ENCODE data around the gene PDLIM5. TPM values are rescaled to one million over a fixed set of nuclear protein-coding genes. Genes with fewer than 3 reads are reported as not detected.
A peak's percentile ranks its signal among the peaks of the same experiment; 100 is the strongest.

The PDLIM5 gene
- total and polyA plus RNA-seq, 4 donors: 20.4 to 93.4 (median 59.8) TPM

DNA sequence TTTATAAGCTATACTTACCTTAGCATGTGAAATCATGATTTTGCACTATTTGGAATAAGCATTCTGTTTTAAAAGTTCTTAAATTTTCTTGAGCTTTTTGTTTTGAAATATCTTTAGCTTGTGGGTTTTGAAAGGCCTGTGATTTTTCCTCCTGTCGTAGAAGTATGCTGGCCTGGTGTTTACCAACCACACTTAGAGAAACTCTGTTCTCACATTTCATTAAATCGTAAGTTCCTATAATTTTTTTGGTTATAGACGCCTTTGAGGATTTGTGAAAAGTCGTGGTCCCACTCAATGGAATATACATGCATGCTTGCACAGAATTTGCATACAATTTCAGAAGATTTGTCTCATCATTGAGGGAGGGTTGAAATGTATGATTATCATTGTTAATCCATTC lies 63.6 kb downstream of the PDLIM5 start:
- no peak overlapping the region for H3K9ac ChIP-seq (ENCODE audit: insufficient read depth in 1 of 2, low read length in 2 of 2)
- 80 to 88% methylated on average over 4 of the region's 4 CpGs for WGBS, 2 donors
- no peak overlapping the region for H3K4me3 ChIP-seq
- peaks cover 0 to 20% (median 2%) of the 10 kb centered on the region in 5 donors for H3K4me1 ChIP-seq (ENCODE audit: control insufficient read depth in 5 of 5, insufficient read depth in 5 of 5, low read length in 5 of 5)
- DNase-seq: peak in 1 of 3 donors; percentile 26
- H3K36me3 ChIP-seq (ENCODE audit: control insufficient read depth in 4 of 4, insufficient read depth in 4 of 4, low read length in 4 of 4): peaks cover 0 to 6% (median 0%) of the 10 kb centered on the region in 4 donors
- TF ChIP-seq, protein P1, sequence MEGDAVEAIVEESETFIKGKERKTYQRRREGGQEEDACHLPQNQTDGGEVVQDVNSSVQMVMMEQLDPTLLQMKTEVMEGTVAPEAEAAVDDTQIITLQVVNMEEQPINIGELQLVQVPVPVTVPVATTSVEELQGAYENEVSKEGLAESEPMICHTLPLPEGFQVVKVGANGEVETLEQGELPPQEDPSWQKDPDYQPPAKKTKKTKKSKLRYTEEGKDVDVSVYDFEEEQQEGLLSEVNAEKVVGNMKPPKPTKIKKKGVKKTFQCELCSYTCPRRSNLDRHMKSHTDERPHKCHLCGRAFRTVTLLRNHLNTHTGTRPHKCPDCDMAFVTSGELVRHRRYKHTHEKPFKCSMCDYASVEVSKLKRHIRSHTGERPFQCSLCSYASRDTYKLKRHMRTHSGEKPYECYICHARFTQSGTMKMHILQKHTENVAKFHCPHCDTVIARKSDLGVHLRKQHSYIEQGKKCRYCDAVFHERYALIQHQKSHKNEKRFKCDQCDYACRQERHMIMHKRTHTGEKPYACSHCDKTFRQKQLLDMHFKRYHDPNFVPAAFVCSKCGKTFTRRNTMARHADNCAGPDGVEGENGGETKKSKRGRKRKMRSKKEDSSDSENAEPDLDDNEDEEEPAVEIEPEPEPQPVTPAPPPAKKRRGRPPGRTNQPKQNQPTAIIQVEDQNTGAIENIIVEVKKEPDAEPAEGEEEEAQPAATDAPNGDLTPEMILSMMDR (IDR thresholded peaks at IDR 0.05; ENCODE audit: control extremely low read depth, extremely low read depth): no peak
- no peaks in the 10 kb centered on the region for H3K27me3 ChIP-seq (ENCODE audit: control insufficient read depth in 3 of 3, insufficient read depth in 3 of 3, low read length in 2 of 3)
- no peak for ATAC-seq (ENCODE audit: insufficient read depth, low FRiP score)
- H3K27ac ChIP-seq (ENCODE audit: low read depth in 1 of 2, low read length in 1 of 2): peak overlapping the region in 1 of 2 donors; percentile 6
- H3K9me3 ChIP-seq (ENCODE audit: control insufficient read depth in 4 of 4, insufficient read depth in 3 of 4, low read length in 3 of 4): no peaks in the 10 kb centered on the region

DNA sequence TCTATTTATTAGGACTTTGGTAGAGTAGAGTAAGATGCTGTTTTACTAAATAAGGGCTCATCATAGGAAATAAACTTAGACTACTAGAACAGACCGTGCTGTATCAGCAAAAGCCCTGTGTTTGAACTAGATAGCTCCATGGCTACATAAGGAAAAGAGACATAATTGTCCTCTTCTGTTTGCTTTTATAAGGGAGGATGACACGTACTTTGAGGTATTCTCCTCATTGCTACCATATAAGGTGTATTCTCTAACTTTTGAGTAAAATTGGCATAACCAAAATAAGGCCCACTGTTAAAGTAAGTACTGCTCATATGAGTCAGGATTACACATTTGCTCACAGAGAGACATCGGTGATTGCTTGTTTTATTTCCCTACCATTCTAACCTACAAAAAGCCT lies 64.3 kb downstream of the PDLIM5 start:
- Histone ChIP-seq H3K4me3 (no peak overlapping the region), H3K9ac (ENCODE audit: insufficient read depth in 1 of 2, low read length in 2 of 2) (no peak overlapping the region), H3K27me3 (ENCODE audit: control insufficient read depth in 3 of 3, insufficient read depth in 3 of 3, low read length in 2 of 3) (no peaks in the 10 kb centered on the region), H3K9me3 (ENCODE audit: control insufficient read depth in 4 of 4, insufficient read depth in 3 of 4, low read length in 3 of 4) (no peaks in the 10 kb centered on the region), H3K36me3 (ENCODE audit: control insufficient read depth in 4 of 4, insufficient read depth in 4 of 4, low read length in 4 of 4) (peaks cover 0 to 6% (median 0%) of the 10 kb centered on the region in 4 donors), H3K27ac (ENCODE audit: low read depth in 1 of 2, low read length in 1 of 2) (peak overlapping the region in 1 of 2 donors; percentile 63), H3K4me1 (ENCODE audit: control insufficient read depth in 5 of 5, insufficient read depth in 5 of 5, low read length in 5 of 5) (peaks cover 0 to 20% (median 2%) of the 10 kb centered on the region in 5 donors)
- 91 to 92% methylated on average over 3 of the region's 3 CpGs for WGBS, 2 donors
- ATAC-seq (ENCODE audit: insufficient read depth, low FRiP score) (no peak), DNase-seq (no peak)
- TF ChIP-seq, protein P1 (IDR thresholded peaks at IDR 0.05; ENCODE audit: control extremely low read depth, extremely low read depth): no peak

DNA sequence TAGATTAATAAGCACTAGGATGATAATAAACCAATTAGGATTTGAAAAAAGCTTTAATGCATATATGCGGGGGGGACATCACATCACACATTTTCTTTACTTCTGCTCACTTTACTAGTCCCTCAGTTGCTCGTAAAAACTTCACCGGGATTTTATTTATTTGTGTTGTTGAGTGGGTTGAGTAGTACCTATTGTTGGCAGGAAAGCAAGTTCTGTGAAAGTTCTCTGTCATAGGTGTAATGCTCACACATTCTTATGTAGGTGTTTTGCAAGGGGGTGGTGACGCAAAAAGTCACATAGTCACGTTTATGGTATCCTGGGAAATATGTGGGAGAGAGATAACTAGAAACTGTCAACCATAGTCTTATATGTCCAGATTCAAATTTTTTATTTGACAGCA lies 65.3 kb downstream of the PDLIM5 start:
- peaks cover 0 to 6% (median 0%) of the 10 kb centered on the region in 4 donors for H3K36me3 ChIP-seq (ENCODE audit: control insufficient read depth in 4 of 4, insufficient read depth in 4 of 4, low read length in 4 of 4)
- no peak overlapping the region for H3K4me3 ChIP-seq
- H3K27ac ChIP-seq (ENCODE audit: low read depth in 1 of 2, low read length in 1 of 2): no peak overlapping the region
- TF ChIP-seq, protein P1 (IDR thresholded peaks at IDR 0.05; ENCODE audit: control extremely low read depth, extremely low read depth): no peak
- 70 to 76% methylated on average over 5 of the region's 5 CpGs for WGBS, 2 donors
- H3K9me3 ChIP-seq (ENCODE audit: control insufficient read depth in 4 of 4, insufficient read depth in 3 of 4, low read length in 3 of 4): no peaks in the 10 kb centered on the region
- peaks cover 0 to 22% (median 2%) of the 10 kb centered on the region in 5 donors for H3K4me1 ChIP-seq (ENCODE audit: control insufficient read depth in 5 of 5, insufficient read depth in 5 of 5, low read length in 5 of 5)
- no peak overlapping the region for H3K9ac ChIP-seq (ENCODE audit: insufficient read depth in 1 of 2, low read length in 2 of 2)
- DNase-seq (no peak), ATAC-seq (ENCODE audit: insufficient read depth, low FRiP score) (no peak)
- H3K27me3 ChIP-seq (ENCODE audit: control insufficient read depth in 3 of 3, insufficient read depth in 3 of 3, low read length in 2 of 3): no peaks in the 10 kb centered on the region

DNA sequence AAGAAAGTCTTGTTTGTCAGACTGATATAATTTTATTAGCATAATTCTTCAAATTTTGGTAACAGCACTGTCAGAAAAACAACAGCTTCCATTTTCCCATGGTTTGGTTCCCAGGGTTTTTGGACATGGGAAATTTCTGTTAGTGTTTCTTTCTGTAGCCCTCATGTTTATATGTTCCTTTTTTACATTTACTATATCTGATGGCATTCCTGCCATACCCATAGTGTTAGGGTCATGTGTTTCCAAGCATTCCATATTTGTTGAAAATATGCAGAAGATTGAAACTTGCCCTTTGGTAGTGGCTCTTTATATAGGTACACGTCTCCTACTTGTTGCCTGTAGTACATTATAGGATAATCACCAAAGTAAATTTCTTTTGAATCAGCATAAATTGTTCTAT lies 65.8 kb downstream of the PDLIM5 start:
- H3K36me3 ChIP-seq (ENCODE audit: control insufficient read depth in 4 of 4, insufficient read depth in 4 of 4, low read length in 4 of 4): peaks cover 0 to 6% (median 0%) of the 10 kb centered on the region in 4 donors
- no peak for DNase-seq
- TF ChIP-seq, protein P1 (IDR thresholded peaks at IDR 0.05; ENCODE audit: control extremely low read depth, extremely low read depth): no peak
- no peaks in the 10 kb centered on the region for H3K27me3 ChIP-seq (ENCODE audit: control insufficient read depth in 3 of 3, insufficient read depth in 3 of 3, low read length in 2 of 3)
- no peaks in the 10 kb centered on the region for H3K9me3 ChIP-seq (ENCODE audit: control insufficient read depth in 4 of 4, insufficient read depth in 3 of 4, low read length in 3 of 4)
- H3K9ac ChIP-seq (ENCODE audit: insufficient read depth in 1 of 2, low read length in 2 of 2): no peak overlapping the region
- no peak overlapping the region for H3K4me3 ChIP-seq
- no peak for ATAC-seq (ENCODE audit: insufficient read depth, low FRiP score)
- H3K4me1 ChIP-seq (ENCODE audit: control insufficient read depth in 5 of 5, insufficient read depth in 5 of 5, low read length in 5 of 5): peaks cover 0 to 22% (median 2%) of the 10 kb centered on the region in 5 donors
- 84 to 92% methylated on average over 1 of the region's 1 CpG for WGBS, 2 donors
- H3K27ac ChIP-seq (ENCODE audit: low read depth in 1 of 2, low read length in 1 of 2): no peak overlapping the region

Measured in lung (tissue), 12 donors.